ENCODE results near the gene IFITM1. TPM values are rescaled to one million over a fixed set of nuclear protein-coding genes. Genes with fewer than 3 reads are reported as not detected.

The IFITM1 gene
- total and polyA plus RNA-seq, 9 of the 15 experiments (the other 6 are each of a cell fraction or from before 2014, with no cell fraction given), result 691 to 5,579 (median 974) TPM

- TF ChIP-seq E2F6 (IDR thresholded peaks at IDR 0.05; ENCODE audit: borderline replicate concordance in 1 of 2, extremely low read depth in 1 of 2, insufficient read depth in 1 of 2, insufficient read length in 1 of 2, low read depth in 1 of 2, low read length in 1 of 2, poor library complexity in 1 of 2, severe bottlenecking in 1 of 2) (peak; percentile 44 to 57), ZNF384 (IDR thresholded peaks at IDR 0.05; ENCODE audit: low read depth, low read length) (no peak), NONO (IDR thresholded peaks at IDR 0.05; ENCODE audit: low read depth in 2 of 2, low read length in 1 of 2) (no peak), CHD7 (IDR thresholded peaks at IDR 0.05; ENCODE audit: low read depth, low read length) (no peak), KAT8 (IDR thresholded peaks at IDR 0.05; ENCODE audit: low read depth) (no peak), TEAD1 (CRISPR knock-in tag; IDR thresholded peaks at IDR 0.05) (no peak)
Observed at GRCh38 chr11:287821-288477, 25.9 kb upstream of the IFITM1 start (continued).

Data from K562 (cell line).